CD4-positive, alpha-beta T cell treated with Interferon gamma for 1 hour (primary cell): ENCODE data around the gene ADAM22.

Experiments
- DNase-seq: peaks from one replicate; pipeline ENCODE4 v3.0.0-alpha.2; 2020

The ADAM22 gene

DNA sequence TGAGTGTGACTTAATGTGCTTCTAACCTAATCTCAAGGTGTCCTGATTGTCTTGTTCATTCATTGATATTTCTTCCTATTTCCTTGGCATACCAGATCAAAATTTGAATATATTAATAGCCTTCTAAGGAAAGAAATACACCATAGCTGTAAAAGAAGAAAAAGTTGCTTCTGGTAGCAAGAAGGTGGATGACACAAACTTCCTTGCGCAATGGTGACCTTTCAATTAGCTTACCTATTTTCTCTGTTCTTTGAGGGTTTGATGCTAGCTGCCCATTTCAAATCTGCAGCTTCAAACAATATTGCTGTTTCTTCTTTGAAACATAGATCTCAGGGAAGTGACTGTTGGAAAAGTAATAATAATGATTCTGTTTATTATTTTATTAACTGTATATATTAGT lies 108.8 kb downstream of the ADAM22 start:
- no peak for DNase-seq

DNA sequence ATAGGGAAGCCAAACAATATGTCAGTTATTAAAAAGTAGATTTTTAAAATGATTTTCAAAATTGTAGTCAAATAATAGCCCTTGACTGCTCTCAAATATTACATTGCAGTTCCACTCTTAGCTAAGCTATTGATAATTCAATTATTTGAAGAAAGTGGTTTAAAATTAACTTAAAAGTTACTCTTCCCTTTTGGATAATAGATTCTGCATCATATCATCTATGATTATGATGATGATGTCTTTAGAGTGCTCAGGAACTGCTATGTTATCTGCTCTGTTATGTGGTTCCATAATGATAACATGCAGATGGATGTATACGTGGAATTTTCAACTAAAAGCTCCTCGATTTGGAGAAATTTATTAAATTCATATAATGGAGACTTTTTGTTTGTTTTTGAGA lies 110.0 kb downstream of the ADAM22 start:
- DNase-seq: no peak

DNA sequence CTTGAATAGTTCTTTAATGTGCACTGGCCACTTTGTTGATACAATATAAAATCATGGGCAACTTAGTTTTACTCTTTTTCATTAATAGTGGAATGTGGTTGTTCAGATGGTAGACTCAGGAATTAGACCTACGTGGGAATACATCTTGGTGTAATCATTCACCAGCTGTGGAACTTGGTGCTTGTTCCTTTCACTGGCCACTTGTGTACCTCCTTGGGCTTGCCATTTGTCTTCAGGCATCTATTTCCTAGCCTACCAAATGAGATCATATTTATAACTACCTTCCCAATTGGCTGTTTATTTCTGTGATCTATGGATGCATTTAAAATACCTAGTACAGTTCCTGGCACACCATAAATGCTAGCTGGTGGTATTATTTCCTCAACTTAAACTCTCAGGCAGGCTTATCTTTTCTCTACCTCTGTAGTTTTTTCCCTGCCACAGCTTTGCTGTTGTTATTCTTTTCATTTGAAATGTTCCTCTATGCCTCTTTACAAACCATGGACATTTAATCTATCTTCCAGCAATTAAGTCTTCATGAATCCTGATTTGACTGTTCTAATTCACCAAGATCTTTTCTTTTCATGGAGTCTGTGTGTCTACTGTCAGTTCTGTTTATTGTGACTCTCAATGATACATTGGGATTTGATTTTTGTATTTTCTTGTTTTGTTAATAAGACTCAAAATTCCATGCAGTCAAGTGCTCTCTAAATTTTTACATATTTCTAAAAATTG lies 113.0 kb downstream of the ADAM22 start:
- no peak for DNase-seq

DNA sequence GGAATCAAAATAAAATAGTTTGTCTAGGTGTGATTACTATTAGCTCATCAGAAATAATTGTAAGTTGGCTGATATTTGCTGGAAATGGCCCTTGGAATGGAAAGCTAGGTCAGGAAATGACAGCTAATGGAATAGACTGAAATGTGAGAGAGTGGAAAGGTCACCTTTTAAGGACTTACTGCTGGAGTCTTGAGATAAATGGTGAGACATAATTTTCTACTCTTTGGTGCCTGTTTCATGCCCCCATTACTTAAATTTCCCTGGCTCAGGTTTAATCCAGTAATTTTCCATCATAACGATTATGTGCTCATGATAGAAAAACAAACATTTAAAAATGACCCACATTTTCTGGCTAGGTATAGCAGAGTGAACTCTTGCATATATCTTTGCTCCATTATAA lies 123.6 kb downstream of the ADAM22 start:
- DNase-seq: no peak

DNA sequence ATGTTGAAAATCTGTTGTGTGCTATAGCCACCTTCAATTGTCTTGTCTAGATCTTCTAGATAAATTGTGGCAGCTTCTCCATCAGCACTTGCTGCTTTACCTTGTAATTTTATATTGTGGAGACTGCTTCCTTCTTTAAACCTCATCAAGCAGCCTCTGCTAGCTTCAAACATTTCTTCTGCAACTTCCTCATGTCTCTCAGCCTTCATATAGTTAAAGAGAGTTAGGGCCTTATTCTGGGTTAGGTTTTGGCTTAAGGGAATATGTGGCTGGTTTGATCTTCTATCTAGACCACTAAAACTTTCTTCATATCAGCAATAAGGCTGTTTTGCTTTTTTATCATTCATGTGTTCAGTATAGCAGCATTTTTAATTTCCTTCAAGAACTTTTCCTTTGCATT lies 128.2 kb downstream of the ADAM22 start:
- DNase-seq: no peak

DNA sequence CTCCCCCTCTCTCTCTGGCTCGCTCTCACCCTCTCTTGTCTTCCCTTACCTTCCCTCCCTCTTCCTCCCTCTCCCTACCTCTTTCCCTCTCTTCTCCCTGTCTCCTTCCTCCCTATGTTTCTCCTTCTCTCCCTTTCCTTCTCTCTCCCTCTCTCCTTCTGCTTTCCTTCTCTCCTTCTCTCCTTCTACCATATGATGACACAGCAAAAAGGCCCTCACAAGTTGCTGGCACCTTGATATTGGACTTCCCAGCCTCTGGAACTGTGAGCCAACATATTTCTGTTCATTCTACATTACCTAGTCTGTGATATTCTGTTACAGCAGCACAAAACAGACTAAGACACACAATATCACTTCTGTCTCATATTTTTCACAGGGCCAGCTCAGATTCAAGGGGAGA lies 135.0 kb downstream of the ADAM22 start:
- no peak for DNase-seq

DNA sequence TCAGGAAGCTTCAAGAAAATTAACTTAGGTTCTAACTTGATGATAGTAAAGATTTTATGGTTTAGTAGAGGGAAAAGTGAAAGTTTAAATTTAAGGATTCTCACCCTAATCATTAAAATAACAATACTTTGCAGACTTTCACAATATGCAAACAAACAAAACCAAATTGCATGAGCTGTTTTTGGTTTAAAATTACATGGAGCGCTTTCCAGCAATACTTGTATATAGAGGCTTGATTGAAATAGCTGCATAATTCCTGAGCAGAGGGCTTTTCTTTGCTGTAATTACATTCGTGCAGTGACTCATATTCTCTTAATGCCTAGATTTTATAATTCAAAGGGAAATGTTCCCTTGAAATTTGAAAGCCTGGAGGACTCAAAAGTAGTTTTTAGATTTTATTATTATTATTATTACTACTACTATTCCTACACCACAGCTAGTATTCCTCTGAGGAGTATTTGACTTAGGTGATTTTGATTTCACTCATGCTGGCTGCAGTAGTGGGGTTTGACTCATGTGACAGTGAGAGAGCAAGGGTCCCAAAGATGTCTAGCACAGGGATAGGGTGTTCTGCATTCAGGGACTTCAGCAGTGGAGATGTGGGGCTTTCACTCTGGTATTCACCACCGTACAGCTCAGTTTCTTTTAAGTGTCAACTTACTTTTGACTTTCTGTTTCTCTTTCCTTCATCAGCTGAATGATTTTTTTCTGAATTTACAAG lies 138.1 kb downstream of the ADAM22 start:
- no peak for DNase-seq

DNA sequence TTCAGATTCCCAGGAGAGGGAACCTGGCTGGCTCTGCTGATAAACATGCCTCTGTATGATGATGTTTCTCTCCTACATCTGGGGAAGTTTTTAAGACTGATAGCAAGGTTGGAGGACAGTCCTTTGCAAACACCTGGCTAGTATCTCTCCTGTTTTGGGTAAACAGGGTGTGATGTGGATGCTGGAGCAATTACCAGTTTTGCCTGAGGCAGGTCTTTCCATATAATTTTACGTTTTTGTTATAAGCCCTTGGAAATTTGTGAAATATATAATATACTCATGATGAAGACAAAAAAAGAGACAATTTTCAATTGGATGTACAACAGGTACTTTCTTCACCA lies 138.6 kb downstream of the ADAM22 start:
- DNase-seq: no peak

DNA sequence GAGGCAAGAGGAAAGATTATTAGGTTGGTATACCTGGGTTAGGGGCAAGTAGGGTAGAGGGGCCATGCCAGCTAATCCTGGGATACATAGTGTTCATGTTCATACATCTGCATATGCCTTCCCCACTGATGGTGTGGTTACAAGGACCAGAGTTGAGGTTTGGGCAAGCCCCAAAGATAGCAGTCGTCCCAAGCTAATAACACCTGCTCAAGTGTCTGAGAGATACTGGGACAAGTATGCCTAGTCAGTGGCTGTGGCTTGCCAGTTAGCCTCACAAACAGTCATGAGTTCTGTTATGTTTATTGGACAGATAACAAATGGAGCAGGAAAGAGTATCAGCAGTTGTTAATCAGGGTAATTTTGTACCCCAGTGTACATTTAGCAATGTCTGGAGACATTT lies 139.6 kb downstream of the ADAM22 start:
- no peak for DNase-seq

DNA sequence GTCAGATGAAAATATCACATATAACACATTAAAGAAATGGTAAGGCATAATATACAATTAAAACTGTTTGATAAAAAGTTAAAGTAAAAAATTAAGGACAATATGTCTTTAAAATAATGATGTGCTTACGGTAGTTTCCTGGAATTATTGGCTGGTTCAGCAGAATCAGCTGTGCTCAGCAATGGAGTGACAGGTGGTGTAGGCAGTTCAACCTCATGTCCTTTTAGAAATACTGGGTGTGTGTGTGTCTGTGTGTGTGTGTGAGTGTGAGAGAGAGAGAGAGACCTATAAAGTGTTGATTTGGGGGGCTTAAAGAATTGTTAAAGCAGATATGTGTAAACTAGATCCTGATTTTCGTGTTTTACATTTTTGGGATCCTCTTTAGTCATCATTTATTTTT lies 141.2 kb downstream of the ADAM22 start:
- no peak for DNase-seq

DNA sequence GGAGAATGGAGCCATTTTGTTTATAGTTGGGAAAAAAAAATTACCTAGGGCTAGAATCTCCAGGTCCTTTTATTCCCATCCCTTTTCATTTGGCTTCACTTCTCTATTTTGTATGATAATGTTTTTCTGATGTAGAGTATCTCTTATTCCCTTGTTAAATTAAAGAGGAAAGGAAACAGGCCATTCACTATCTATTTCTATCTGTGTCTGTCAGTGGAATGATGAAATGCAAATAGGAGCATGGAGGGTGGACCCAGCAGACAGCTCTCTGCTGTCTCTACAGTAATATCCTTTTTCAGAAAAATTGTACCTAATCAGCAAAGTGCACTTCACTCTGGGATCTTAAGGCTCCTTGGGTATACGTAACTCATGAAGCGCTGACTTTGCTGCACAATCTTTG lies 149.8 kb downstream of the ADAM22 start:
- DNase-seq: no peak

DNA sequence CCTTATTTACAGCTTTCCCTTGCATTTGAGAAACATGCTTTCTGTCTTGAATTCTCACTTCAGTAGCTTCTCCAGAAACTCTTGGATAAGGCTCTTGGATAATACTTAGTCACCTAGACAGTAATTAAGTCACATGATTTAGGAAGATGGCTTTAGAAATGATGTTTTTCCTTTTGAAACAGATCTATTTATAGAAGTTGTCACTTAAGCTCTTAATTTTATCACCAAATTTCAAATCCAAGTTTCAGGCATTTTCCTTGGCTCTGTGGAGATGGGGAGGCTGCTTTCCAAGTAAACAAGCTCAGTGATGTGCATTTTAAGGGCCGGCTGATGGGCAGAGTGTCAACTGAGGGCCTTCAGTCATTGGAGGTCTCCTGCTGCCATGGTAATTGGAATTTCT lies 155.5 kb downstream of the ADAM22 start:
- no peak for DNase-seq

DNA sequence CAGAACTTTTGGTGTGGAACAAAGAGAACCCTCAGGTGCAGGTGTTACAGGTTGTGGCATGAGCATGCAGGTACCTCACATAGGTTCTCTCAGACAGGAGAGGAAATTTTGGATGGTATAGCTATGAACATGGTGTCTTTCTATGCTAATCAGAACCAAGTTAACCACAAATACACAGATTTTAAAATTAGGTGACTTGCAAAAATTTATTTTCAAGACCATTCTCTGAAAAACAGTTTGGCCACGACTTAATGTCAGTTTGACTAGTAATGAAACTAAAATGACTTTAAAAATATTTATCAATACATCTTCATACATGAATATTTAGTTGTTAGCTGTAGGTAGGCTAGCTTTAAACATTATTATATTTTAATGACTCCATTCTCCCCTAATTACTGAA lies 156.2 kb downstream of the ADAM22 start:
- no peak for DNase-seq

DNA sequence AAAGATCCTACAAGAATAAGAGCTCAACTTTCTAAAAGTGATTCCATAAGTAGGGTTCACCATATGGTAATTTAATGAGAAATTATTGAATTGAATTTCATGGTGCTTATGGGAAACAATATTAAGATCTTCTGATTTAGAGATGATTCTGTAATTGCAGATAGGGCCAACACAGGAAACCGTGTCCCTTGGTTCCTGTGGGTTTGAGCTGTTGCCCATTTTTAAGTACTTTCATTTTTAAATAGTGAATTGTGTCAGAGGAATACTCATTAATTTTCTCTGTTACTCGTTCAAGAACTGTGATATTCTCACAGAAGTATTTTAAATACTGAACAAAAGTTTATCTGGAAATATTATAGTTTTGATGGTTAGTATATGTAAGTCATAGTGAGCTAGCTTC lies 156.6 kb downstream of the ADAM22 start:
- no peak for DNase-seq

DNA sequence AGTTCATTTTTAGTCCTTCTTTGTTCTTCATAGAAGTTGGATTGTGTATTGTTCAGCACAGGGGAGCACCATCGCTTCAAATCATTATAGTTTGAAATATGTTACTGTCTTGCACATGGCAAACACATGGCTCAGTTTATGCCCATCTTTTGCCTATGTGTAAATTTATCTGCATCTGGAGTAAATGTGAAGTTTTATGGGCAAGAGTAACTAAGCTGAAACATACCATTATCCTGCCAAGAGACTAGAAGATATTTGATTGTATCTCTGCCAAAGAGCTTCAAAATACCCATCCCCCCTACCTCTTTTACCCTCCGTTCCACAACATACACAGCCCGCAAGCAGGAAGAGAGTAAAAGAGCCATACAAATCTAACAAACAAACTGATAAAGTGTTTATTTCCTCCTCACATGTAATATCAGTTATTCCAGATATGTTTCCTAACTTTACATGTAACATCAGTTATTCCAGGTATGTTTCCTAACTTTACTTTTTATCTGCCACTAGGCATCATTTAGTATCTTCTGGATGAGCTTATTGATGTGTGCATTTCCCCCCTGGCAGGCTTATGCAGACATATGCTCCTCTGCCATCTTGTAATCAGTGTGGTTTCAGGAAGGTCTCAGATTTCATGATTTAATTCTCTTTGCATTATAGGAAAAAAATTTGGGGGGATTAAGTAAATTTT lies 158.1 kb downstream of the ADAM22 start:
- DNase-seq: no peak

DNA sequence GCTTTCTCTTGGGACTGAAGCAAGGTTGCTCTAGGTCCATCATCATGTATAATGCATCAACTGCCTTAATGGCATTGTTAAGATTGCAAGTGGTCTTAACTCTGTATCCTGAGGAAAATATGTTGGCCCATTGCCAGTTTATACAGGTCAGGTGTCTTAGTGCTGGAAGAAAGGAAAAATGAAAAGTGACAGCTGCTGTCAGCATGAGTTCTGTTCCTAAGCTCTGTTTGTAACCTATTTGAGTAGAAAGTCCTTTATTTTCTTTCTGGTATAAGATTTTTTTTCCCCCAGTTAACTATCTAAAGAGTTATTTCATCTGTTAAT lies 158.6 kb downstream of the ADAM22 start:
- no peak for DNase-seq

DNA sequence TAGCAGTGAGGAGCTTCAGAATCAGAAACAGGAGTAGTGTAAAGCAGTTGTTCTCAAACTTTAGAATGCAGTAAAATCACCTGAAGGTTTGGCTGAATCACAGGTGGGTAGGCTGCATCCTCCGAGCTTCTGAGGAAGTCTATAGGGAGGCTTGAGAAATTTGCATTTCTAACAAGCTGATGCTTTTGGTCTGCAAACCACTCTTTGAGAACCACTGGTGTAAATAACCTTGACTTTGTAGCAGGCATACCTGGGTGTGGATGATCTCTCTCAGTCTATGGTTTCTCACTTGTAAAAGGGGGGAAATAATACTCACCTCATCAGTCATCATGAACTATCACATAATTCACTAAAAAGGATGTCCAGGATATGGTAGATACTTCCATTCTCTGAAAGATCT lies 167.7 kb downstream of the ADAM22 start:
- DNase-seq: no peak

DNA sequence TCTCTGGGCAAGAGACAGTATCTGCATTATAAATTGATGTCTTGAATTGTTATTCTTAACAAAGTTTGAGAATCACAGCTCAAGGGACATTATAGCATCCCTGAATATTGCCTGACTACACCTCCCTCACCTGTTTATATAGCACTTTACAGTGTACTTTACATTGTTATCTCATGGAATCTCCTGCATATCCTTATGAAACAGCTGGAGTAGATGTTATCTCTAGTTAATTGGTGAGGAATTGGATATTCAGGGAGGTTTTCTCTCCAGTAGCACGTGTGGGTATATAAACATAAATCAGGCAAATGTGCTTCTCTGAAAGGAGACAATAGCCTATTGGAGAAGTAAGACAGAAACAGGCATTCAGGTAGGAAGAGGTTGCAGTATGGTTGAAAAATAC lies 168.6 kb downstream of the ADAM22 start:
- no peak for DNase-seq

DNA sequence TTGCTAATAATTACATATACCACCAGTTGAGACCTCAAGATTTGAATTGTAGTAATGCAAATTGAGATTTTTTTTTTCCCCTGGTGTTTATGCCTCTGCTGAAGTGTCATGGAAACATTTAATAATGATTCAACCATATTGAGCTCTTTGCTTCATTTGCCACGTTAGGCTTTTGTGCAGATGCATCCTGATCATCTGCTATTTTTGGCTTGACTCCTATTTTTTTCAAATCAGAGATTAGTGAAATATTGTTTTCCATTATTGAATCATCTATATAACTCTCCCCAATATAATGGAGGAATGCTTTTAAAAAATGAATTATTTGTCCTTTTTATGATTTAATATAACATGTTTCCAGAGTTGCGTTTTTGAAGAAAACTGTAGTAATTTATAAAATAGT lies 170.7 kb downstream of the ADAM22 start:
- DNase-seq: no peak

DNA sequence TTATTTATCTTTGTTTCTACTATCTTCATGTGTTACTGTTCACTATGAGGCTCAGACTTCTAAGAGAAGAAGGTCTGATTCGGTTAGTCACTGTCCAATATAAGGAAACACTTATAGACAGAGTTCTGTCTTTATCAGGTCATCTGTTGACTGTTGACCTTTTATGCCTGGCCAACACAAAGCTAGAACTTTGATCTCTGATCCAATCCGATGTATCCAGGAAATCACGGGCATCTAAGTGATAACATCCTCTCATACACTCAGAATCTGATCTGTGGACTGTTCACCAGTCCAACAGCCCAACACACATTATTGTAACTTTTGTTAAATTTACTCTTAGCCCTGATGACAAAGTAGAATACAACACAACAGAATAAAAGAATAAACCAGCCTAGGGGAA lies 171.2 kb downstream of the ADAM22 start:
- no peak for DNase-seq

DNA sequence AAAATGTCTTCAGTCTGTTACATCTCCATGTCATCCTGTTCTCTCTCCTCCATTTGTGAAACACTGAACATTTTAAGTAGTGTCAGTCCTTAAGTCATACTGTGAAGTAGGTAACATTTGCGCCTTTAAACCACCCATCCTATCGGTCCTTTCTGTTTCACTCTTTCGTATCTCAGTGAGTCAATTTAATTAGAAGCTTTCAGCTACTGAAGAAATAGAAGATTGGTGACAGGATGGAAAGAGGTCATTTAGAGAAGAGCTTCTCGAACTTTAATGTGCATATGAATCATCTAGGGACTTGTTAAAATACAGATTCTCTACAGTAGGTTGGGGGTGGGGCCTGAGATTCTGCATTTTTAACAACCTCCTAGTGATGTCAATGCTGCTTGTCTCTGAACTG lies 172.4 kb downstream of the ADAM22 start:
- no peak for DNase-seq

DNA sequence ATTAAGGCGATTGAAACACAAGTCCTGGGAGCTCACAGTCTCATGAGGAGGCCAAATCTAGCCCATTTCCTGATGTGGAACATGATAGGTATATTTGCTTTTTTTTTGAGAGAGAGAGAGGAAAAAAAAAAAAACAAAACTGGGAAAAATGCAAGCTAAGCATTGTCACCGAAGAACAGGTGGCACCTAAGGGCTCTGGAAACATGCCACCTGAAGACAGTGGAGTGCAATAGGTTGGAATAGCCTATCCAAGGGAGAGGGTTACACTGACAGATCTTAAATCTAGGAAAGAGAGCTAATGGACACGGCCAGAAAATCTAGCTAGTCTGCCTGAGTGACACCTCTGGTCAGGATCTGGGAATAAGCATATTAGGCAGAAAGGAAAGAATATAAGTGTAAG lies 175.6 kb downstream of the ADAM22 start:
- DNase-seq: no peak

DNA sequence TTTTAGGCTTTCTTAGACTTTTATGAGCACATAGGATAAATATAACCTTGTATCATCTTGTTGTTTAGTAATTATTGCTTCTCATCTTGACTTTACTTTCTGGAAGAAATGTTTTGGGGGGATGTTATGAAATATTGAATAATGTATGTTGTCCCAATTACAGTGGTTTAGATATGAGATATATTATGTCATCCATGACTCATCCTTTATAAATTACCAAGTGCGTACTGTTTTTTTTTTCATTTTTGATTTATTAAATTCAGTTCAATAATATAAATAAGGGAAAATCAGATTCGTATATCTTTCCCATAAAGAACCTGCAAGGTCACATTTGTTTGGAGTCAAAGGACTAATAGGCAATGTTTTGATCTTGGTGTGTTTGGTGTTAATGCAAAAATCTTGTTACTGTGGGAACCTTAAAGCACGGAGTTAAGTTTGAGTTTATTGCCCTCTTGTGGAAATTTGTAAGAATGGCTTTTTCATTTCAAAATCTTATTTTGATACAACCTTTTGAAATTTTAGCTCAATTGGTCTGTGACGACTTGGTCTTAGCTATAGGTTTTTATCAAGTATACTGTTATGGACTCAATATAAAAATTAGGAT lies 177.2 kb downstream of the ADAM22 start:
- no peak for DNase-seq

DNA sequence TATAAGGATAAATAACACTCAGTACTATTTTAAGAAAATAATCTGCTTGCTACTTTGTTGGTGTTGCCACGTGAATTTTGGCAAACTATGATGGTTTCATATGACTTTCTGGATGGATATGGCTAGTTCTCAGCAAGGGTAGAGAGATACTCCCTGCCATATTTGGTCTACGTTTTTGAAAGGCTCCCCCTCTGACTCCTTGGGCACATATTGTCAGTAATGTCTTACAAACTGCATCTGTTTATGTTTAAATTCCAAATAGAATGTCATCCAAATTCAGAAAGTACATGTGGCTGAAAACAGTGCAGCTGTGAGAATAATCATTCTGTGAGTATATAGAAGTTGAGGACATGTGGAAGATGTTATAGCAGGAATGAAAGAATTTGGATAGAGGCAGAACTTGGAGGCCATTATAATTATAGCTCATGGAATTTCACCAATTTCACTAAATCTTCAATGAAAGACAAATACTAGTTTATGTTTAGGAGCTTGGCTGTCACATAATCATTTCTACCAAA lies 178.0 kb downstream of the ADAM22 start:
- DNase-seq: no peak
